Stimulated activated CD4-positive, alpha-beta T cell treated with anti-CD3 and anti-CD28 coated beads, Interleukin-2, amount 100 ng/mL, for 24 hours (primary cell): ENCODE results near the gene PRODH2.

ENCODE experiments used
- DNase-seq, 2 donors: peaks; one replicate each; pipeline ENCODE4 v3.0.0-alpha.2; 2020

PRODH2 gene

DNA sequence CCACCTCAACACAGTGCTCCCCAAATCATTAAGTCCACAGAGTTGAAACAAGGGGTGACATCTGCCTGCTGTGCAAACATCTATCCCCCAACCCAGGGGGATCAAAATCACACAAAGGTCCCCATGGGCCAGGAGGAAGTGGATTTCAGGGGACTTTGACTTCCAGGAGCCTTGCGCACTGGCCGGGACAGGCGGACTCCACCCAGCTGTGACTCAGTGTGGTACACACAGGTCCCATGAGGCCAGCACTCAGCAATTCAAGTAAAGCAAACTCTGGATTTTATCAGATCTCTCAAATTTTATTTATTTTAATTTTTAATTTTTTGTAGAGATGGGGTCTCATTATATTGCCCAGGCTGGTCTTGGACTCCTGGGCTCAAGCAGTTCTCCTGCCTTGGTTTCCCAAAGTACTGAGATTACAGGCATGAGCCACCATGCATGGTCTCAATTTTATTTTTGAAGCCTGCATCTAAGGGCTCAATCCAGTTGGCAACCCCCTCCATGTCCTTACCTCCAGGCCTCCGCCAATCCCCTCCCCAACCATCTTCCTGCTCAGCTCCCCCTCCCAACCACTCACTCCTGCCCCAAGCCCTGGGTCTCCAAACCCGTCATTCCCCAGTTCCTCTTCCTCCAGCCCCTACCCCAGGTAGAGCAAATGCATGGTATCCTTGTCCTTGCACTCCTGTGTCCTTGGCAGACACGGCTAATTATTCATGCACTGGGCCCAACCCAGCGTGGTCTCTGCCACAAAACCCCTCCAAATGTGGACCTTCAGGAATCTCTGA, 19.1 kb downstream of the PRODH2 start:
- no peak for DNase-seq

DNA sequence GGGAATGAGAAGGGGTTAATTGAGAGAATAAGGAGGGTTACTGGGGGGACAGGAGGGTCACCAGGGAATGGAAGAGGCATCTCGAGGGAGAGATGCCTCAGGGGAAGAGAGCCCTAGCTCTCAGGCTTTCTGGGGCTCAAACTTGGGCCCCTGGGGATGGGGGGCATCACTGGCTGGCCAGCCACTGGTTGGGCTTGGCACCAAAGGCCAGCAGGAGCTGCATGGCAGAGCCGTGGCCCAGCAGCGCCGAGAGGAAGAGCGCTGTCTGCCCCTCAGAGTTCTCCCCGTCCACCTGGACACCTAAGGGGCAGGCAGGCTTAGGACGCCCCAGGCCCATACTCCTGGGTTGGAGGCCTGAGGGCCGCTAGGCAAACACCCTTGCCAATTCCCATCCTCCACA, 19.8 kb downstream of the PRODH2 start:
- DNase-seq, result no peak

DNA sequence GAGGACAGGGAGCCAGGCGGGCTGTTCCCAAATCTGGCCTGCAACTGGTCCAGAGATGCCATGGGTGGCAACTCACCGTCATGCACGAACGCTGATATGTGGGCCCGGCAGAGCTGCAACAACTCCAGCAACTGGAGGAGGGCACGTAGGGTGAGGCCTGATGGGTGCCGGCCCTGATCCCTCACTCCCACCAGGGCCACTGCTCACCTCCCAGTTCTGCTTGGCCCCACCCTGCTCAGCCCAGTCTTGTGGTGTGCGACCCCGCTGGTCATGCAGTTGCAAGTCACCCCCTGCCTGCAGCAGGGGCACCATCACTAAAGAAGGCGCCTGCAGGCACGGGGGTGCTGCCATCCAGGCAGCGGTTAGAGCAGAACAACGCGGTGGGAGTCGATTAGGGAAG, 20.3 kb downstream of the PRODH2 start:
- no peak for DNase-seq

DNA sequence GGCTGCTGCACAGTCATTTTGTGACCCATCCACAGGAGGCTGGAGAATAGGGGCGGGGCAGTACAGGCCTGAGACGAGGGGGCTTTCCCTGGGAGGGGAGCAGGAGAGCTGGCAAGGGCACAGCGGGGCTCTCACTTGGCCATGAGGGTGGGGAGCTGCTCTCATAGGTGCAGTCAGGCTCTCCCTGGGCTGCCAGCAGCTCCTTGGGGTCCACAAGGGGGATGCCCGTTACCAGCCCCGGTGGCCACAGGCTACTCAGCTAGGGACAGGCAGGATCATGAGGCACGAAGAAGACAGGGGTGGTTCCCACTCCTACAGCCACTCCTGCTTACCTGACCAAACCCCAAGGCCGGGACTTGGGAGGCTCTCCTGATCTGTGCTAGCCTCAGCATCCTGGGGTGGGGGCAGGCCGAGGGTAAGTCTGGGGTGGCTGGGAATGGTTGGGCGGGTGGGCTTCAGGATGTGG, 20.8 kb downstream of the PRODH2 start:
- DNase-seq, result no peak

DNA sequence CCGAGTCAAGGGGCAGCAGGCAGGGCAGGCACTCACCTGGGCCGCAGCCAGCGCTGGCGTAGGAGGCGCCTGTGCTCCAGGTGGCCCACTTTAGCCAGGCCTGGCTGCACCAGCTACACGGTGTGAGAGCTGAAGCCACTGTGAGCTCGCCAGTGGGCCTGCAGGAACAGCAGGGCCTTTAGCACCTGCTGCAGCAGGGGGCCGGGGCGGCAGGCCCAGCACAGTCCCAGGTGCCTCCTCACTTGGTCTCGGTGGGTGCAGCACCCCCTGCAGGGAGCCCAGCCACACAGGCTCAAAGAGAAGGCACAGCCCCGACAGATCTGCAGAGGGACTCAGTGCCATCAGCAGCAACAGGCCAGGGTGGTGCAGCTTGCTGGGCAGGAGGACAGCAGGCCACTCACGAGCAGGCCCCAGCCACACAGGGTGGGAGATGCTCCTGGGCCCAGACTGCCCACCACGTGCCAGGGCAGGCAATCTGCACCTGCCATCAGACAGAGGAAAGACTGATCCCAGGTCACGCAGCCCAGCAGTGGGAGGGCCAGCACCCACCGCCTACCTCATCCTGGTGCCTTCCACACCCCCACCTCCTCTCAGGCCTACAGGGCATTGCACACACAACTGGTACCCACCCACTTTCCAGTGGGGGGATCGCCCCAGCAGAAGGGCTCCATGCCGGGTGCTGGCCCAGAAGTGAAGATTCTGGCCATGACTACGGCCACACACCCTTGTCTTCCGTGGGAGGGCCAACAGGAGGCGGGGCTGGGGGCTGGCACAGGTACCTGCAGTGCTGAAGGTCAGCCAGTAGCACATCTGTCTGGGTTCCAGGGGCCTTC, 21.4 kb downstream of the PRODH2 start:
- DNase-seq, result no peak

DNA sequence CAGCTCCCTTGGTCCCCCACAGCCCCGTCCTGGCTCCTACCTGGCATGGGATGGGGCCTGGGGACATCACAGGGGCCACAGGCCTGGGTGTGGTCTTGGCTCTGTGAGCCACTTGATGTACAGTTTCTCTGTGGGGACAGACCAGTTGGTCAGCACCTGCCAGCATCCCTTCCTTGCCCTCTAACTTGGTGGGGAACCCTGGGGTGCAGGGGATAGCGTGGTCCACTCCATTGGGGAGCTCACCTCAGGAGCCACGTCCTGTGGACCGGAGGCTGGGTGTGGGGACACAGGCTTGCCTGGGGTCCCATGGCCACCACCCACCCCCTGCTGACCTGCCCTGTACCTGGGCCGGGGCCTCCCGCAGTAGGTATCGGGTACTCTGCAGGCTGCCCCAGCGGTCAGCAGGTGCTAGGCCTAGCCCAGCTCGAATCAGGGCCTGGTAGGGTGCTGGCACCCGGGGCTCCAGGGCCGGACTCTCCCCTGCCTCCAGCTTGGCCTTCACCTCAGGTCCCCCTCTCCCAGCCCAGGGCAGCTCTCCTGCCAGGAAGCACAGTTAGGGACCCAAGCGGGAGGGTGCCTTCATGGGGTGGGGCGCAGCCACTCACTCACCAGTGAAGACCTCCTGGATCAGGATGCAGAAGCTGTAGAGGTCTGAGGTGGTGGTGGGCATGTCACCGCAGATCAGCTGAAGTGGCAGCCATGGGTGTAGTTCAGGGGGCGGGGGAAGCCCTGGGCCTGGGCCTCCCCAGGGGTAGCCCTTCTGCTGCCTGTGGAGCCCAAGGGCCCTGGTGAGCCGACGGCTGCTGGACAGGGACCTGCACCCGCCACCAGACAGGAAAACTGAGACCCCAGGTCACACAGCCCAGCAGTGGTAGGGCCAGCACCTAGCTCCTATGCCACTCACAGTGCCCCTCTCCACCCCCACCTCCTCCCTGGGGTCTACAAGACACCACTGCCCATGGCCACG, 22.4 kb downstream of the PRODH2 start:
- no peak for DNase-seq

DNA sequence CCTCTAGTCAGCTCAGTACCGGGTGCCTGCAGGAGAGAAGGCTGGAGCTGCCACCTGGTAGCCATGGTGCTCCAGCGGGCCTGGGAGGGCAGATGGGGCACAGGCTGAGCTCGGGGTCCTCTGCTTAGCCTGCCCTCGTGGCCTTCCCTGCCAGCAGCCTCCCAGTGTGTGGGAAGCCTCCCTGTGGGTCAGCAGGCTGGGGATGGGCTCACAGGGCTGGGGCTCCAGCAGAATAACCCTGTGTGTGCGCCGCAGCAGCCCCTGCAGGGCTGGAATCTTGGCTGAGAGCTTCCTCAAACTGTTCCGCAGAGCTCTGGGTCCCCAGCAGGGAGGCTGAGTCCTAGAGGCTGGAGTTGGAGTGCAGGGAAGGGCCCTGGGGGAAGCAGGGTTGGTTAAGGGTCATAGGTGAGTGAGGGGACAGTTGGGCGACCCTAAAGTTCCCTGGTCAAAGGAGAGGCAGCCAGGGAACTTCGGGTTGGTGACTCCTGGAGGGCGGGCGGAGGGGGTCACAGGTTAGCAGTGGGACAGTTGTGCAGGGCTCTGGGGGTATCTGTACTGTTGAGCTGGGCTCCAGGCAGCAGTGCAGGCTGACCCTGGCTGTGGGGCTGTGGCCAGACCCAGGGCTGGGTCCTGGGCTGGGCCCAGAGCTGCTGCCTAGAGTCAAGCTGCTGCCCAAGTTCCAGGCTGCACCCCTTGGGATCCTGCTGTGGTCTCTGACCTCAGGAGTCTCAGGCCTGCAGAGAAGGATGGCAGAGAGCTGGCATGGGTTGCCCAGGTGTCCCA, 23.3 kb downstream of the PRODH2 start:
- no peak for DNase-seq

DNA sequence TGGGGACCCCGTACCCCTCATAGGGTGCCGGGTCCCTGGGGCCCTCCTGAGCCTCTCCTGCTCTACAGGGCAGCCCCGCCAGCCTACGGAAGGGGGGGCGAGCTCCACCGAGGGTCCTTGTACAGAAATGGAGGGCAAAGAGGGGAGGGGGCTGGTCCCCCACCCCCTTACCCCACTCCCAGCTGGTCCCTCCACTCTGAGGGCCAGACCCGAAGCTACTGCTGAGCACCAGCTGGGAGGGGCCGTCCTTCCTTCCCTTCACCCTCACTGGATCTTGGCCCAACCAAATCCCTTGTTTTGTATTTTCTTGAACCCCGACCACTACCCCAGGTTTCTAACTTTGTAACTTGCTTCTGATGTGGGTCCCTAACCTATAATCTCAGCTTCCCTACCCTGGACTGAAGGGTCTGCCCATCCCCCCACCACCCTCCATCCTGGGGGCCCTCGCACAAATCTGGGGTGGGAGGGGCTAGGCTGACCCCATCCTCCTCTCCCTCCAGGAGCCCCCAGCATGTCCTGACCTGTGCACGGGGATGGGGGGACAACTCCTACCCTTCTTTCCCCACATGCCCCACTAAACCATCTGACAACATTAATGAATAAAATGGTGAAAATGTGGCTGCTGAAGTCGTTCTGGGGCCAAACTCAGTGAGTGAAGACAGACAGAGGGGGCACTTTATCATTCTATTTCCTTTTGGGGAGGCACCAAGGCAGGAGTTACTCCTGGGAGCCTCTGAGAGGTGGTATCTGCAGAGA, 24.3 kb downstream of the PRODH2 start:
- DNase-seq, result no peak

DNA sequence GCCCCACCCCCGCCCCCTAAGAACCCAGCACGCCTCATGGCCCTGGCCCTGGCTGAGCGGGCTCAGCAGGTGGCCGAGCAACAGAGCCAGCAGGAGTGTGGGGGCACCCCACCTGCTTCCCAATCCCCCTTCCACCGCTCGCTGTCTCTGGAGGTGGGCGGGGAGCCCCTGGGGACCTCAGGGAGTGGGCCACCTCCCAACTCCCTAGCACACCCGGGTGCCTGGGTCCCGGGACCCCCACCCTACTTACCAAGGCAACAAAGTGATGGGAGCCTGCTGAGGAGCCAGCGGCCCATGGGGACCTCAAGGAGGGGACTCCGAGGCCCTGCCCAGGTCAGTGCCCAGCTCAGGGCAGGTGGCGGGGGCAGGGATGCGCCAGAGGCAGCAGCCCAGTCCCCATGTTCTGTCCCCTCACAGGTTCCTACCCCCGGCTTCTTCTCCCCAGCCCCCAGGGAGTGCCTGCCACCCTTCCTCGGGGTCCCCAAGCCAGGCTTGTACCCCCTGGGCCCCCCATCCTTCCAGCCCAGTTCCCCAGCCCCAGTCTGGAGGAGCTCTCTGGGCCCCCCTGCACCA, 25.3 kb downstream of the PRODH2 start:
- no peak for DNase-seq

DNA sequence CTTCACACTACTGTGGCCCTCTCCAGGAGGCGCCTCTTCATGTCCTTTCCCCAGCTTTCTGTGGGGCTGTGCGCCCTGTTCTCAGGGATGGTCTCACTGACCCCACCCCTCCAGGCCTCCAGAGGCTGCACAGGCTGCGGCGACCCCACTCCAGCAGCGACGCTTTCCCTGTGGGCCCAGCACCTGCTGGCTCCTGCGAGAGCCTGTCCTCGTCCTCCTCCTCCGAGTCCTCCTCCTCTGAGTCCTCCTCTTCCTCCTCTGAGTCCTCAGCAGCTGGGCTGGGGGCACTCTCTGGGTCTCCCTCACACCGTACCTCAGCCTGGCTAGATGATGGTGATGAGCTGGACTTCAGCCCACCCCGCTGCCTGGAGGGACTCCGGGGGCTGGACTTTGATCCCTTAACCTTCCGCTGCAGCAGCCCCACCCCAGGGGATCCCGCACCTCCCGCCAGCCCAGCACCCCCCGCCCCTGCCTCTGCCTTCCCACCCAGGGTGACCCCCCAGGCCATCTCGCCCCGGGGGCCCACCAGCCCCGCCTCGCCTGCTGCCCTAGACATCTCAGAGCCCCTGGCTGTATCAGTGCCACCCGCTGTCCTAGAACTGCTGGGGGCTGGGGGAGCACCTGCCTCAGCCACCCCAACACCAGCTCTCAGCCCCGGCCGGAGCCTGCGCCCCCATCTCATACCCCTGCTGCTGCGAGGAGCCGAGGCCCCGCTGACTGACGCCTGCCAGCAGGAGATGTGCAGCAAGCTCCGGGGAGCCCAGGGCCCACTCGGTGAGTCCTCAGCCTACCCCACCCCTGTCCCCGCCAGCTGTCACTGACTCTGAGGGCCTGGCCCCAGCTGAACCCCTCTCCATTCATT, 26.1 kb downstream of the PRODH2 start:
- DNase-seq, result no peak

DNA sequence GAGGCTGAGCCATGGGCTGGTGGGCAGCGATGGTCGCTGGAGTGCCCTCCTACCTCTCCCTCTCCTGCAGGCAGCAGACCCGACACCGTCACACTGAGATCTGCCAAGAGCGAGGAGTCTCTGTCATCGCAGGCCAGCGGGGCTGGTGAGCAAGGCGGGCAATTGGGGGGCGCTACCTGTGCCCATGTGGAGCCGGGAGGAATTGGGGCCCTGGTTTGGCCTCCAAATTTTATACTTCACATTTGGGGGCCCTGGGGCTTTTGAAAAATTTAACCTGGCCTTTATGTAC, 27.4 kb downstream of the PRODH2 start:
- DNase-seq, result no peak

DNA sequence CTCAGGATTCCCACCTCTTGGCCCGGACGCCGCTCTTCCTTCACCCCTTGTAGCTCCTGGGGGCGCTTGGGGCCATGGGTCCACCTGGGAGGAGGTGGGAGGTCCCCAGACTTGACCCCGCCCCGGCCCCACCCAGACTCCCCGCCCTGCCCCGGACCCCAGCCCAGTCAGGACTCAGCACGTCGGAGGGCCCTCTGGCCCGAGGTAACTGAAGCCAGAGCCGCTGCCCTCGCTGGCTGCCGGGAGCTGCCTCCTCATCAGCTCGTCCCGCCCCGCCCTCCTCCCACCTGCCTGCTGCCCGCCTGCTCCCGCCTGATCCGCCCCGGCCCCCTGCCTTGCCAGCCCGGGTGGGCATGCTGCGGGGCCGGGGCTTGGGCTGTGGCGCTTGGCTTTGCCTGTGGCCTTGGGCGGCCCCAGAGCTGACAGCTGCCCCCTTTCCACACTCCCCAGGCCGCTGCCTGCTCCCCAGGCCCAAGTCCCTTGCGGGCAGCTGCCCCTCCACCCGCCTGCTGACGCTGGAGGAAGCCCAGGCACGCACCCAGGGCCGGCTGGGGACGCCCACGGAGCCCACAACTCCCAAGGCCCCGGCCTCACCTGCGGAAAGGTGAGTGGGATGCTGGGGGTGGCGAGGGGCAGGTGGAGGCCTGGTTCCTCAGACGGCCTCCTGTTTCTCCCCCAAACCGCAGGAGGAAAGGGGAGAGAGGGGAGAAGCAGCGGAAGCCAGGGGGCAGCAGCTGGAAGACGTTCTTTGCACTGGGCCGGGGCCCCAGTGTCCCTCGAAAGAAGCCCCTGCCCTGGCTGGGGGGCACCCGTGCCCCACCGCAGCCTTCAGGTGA, 27.9 kb downstream of the PRODH2 start:
- no peak for DNase-seq

DNA sequence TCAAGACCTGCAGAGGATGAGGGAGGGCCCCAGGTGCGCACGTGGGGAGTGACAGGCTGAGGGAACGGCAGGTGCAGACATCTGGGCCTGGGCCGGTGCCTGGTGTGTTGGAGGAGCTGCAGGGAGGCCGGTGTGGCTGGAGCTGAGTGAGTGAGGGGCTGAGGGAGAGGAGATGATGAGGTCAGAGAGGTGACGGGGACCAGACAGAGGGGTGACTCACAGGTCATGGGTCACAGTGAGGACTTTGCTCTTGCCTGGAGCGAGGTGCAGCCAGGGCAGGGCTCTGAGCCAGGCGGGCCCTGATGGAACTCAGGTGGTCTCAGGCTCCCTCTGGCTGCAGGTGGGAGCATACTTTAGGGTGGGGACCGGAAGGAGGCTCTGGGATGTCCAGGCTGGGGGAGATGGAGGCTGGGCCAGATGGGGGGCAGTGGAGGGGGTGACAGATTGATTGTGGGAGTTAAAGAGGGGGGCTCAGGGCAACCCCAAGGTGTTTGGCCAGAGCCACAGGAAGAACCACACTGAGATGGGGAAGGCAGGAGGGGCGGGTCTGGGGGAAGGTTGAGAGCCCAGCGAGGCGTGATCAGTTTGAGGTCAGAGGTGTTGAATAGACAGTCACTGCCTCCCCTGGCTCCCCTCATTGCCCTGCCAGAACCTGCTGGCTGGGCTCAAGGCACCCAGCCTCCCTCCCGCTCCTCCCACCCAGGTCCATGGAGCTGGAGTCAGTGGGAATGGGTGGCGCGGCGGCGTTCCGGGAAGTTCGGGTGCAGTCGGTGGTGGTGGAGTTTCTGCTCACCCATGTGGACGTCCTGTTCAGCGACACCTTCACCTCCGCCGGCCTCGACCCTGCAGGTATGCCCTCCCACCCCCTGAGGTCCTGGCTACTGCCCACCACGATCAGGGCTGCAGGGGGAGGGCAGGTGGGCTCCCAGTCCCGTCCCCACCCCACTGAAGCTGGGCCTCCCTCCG, 28.9 kb downstream of the PRODH2 start:
- DNase-seq, result no peak

DNA sequence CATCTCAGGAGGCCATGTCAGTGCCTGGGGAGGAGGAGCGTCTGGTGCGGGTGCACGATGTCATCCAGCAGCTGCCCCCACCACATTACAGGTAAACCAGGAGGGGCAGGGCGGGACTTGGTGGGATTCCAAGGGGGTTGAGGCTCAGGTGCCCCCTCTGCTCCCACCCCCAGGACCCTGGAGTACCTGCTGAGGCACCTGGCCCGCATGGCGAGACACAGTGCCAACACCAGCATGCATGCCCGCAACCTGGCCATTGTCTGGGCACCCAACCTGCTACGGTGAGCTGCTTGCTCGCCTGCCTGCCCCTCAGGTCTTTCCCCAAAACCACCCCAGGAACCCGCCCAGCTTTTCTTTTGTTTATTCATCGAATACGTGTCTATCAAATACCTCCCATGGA, 30.1 kb downstream of the PRODH2 start:
- no peak for DNase-seq

DNA sequence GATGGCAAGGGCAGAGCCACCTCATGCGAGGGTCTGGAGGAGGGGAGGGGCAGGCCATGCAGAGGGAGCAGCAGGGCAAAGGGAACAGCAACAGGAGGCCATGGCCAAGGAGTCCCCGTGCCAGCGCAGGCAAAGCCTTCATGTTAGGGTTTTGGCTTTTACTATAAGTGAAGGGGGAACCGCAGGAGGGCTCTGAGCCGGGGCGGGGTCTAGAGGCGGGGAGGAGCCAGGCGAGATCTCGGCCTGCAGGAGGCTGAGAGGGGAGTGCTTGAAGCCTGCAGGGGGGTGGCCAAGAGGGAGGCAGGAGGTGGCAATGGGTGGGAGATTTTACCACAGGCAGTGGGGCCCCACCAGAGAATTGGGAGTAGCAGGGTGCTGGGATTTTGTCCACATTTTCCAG, 31.0 kb downstream of the PRODH2 start:
- DNase-seq, result no peak

DNA sequence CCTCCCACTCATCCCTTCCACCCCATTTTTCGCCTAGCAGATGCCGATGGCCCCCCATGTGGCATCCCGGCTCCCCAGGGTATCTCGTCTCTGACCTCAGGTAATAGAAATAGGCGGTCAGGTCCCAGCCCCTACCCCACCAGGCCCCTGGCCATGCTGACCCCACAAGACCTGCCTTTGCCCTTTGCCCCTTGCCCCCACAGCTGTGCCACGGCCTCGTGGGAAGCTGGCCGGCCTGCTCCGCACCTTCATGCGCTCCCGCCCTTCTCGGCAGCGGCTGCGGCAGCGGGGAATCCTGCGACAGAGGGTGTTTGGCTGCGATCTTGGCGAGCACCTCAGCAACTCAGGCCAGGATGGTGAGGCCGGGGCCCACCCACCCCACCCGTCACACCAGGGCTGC, 31.9 kb downstream of the PRODH2 start:
- no peak for DNase-seq

DNA sequence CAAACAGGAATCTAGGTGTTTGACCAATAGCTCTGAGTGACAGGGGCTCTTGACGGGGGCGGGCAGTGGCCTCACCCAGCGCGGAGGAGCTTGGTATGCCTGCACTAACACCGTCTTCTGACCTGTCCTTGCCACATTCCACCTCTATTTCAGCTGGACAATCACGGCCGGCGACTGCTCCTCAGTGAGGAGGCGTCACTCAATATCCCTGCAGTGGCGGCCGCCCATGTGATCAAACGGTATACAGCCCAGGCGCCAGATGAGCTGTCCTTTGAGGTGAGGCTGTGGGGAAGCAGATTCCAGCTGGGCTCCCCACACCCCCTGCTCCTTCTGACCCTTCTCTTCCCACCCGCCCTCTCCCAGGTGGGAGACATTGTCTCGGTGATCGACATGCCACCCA, 32.6 kb downstream of the PRODH2 start:
- DNase-seq, result no peak

DNA sequence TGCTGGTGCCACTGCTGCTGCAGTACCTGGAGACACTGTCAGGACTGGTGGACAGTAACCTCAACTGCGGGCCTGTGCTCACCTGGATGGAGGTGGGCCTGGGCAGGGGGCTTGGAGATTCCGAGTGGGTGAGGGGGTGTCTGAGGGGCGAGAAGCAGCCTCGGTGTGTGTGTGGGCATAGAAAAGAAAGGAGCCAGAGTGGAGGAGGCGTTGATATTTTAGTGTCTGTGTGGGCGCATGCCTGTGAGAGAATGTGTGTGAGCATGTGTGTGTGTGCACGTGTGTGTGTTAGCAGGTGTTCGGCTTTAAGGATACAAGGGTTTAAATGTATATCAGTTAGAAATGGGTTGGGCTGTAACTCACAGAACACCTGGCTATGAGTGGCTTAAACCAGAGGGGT, 33.6 kb downstream of the PRODH2 start:
- DNase-seq, result no peak
